NCI-H345 treated with DMSO at 0.1 percent for 48 hours (cell line): ENCODE results near the gene RBM15.

ENCODE experiments used
- DNase-seq: peaks from one replicate; lab custom pipeline; 2025; ENCODE audit not compliant: unreplicated experiment; lab: John Stamatoyannopoulos, UW

Gene RBM15

DNA sequence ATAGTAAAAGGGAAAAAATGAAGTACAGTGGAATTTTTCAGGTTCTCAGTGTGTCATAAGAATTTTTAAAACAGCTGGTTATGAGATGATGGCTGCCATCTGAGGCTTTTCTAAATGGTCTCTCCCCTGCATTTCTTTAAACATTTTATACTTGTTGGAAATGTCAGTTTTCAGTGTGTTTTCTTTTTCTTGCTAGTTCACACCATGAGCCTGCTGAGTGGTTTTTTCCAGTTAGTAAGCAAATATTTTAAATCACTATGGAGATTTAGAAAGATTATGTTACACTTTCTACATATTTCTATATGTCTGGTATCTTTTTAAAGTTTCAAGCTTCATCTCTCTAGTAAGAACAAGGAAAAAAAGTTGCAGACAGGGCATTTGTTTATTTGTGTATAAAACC is 9.6 kb downstream of the RBM15 start:
- no peak for DNase-seq

DNA sequence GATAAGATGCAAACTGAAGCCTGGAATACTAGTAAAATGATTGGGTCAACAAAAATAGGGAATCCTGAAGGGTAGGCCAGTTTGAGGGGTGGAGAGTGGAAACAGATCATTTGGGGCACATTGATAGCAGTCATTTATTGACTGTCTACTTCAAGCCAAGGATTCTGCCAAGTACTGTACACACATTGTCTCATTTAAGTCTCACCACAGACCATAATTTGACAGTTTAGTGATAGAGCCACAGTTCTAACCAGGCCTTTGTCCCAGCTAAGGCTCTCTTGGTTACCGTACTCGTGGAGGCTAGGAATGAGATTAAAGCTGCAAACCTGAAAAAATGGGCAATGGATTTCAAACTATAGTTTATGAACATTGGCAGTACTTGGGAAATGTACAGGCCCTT is 11.2 kb downstream of the RBM15 start:
- no peak for DNase-seq

DNA sequence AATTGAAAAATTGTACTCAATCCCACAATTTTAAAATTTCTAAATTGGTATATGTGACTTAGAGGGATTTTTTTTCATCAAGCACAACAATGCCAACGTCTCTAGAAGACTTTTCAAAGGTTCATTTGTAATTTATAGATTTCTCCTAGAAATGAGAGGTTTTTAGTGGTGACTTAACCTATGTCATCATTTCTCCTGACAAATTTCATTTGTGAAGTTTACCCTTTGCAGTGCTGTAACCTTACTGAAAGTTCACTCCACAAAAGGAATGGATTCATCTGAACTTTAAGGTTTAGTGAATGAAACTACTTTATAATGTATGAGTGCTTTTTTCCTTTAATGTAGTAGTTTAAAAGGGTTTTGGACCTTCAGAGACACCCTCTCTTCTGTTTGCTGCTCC is 16.1 kb downstream of the RBM15 start:
- DNase-seq = no peak

DNA sequence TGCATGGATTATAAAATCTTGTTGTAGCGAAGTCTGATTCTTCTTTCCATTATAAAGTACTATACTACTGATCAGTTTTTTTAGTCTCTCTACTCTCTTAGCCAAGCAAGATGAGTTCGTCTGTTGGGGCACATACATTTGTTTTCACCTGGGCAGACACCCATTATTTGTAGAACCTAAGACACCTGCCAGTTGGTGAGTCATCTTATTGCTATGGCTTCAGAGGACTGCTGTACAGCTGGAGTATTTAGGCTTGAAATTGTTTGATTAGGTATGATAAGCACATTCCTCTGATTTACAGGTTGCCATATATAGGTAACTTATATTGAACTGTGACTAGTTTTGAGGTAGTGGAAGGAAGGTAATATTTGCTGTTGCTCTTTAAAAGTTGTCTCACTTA is 17.2 kb downstream of the RBM15 start:
- DNase-seq = no peak

DNA sequence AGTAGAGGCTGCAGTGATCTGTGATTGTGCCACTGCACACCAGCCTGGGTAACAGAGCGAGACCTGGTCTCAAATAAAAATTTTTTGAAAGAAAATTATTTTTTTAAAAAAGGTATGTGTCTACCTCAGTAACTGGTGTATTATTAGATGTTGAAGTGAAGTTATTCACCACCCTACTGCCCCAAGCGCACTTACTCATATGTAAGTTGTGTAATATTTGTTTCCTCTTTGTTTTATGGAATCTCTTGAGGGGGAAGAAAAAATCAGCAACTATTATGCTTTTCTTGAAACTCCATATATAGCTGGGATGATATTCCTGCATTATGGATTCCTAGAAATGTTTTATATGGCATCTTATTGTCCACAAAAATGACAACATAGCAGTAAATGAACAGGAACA is 21.3 kb downstream of the RBM15 start:
- DNase-seq = no peak

DNA sequence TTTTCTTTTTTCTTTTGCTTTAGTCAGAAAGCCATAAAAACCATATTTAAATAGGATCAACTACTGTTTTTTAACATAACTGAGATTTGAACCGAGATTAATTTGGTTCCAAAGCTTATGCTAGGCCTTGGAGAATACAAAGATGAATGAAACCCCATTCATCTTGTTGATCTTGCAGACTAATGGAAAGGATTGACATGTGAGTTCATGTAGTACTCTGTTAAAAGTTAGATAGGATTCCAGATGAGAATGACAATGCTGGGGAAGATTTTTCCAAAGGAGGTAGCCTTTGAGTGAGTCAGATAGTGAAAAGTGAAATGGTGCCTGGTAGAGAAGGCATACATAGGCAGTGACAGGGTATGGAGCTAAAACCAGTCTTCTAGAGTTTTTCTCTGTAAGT is 22.7 kb downstream of the RBM15 start:
- no peak for DNase-seq

DNA sequence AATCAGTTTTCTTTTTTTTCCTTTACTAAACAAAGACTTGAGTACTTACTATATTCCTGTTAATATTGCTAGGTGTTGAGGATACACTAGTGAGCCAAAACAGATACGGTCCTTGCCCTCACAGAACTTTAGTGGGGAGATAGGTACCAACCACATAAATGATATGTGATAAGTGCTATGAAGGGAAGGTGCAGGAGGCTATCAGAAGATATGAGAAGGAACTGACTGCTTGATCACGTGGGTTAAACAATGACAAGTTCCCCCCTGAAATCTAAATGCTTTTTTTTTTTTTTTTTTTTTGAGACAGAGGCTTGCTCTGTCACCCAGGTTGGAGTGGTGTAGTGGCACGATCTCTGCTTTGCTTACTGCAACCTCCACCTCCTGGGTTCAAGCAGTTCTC is 25.0 kb downstream of the RBM15 start:
- DNase-seq = no peak

DNA sequence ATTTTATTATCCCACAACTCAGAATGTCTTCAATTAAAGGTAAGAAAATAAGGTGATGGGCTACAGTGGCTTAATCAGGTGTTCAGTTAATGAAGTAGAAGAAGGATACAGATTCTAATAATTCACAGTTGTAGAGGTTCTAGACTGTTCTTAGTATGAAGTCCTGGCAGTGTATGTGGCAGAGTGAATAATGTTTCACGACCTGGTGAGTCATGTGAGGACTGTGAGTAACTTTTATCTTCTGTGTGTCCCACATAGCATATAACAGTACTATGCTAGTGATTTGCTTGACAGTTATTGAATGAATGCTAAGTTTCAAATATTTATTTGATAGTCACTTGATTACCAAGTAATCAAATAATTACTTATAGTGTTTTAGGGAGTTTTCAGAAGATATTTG is 31.6 kb downstream of the RBM15 start:
- no peak for DNase-seq

DNA sequence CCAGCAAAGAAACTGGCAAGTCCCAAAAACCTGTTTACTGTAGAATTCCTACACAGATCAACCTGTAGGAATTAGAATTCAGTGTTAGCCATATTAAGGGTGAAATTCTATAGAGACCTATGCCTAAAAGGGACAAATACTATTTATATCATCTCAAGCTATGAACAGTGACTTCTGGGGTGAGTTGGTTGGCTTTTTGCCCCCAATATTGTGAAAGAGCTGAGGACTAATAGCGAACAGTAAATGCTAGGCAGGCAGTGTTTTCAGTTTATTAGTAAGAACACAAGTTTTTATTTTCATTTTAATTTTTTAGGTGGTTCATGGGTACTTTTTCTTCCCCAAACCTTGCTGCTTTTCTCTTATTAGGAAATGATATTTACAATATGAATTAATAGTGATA is 36.3 kb downstream of the RBM15 start:
- no peak for DNase-seq

DNA sequence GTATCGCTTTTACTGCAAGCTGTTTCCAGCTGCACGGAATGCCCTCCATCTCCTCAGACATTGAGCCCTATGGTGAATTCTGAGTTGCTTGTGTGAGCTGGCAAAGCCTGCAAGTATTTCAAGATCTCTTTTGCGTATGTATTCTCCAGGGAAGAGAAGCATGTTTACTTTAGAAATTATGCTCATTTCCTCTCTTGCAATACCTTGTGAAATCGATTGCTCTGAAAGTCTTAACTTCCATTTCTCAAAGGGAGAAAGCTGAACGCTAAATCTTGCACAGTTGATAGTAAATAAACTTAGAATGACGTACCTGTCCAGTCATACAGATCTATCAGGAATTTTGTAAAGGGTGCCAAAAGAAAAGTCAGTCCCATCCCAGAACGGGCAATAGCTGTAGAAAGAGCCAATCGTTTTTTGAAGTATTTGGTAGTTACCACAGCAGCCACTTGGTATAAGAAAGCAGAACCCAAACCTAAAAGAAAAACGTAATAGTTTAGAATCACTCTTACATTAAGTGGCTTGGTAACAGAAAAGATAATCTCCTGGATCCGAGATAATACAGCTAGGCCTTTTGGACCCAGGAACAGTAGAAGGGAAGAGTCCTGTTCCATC is 41.6 kb downstream of the RBM15 start:
- no peak for DNase-seq

DNA sequence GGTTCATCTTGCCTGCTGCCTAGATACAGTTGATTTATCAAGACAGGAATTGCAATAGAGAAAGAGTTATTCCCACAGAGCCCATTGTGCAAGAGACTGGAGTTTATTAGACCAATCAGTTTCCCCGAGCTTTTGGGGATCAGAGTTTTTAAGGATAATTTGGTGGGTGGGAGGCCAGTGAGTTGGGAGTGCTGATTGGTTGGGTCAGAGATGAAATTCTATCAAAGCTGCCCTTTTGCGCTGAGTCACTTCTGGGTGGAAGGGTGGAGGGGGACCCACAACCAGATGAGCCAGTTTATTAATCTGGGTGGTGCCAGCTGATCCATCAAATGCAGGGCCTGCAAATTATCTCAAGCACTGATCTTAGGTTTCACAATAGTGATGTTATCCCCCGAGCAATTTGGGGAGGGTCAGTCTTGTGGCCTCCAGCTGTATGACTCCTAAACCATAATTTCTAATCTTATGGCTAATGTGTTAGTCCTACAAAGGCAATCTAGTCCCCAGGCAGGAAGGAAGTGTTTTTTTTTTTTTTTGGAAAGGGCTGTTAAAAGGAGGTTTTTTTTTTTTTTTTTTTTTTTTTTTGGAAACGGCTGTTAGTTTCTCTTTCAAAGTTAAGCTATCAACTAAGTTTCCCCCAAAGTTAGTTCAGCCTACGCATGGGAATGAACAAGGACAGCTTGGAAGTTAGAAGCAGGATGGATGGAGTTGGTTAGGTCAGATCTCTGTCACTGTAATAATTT is 44.2 kb downstream of the RBM15 start:
- DNase-seq = no peak

DNA sequence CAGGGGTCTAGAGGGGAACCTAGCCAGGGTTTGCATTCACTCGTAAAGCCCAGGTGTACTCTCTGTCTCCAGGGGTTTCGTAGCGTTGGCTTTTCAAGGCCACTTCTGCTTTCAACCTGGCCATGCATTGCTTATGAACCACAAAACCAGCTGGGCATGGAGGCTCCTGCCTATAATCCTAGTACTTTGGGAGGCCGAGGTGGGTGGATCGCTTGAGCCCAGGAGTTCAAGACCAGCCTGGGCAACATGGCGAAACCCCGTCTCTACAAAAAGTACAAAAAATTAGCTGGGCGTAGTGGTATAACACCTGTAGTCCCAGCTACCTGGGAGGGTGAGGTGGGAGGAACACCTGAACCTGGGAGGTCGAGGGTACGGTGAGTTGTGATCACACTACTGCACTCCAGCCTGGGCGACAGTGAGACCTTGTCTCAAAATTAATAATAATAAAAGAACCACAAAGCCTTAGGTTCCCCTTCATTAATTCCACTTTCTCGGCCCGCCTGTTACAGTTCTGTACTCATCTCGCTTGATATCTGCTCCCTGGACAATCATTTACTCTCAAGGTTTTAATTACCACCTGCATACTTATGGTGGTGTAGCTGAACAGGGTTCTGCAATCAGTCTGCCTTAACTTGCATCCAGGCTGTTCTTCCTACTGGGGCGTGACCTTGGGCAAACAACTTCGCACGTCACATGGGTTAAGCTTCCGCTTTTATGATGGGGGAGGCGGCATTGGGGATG is 45.6 kb downstream of the RBM15 start:
- DNase-seq = no peak

DNA sequence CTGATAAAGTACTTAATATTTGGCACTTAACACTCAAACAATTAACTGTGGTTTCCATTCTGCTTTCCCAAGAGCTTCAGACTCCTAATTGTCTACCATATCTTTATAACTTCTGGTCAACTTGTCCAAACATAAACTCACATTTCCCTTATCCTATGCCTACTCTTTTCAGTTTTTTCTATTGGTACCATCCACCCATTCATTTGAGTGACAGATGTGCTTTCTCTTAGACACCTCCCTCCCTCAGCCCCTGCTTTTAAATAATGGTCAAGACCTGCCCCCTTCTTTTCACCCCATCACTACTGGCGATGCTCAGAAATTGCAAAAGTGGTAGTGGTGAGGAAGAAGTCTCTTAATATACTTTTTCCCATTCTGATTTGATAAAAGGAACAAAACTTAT is 46.2 kb downstream of the RBM15 start:
- DNase-seq = no peak

DNA sequence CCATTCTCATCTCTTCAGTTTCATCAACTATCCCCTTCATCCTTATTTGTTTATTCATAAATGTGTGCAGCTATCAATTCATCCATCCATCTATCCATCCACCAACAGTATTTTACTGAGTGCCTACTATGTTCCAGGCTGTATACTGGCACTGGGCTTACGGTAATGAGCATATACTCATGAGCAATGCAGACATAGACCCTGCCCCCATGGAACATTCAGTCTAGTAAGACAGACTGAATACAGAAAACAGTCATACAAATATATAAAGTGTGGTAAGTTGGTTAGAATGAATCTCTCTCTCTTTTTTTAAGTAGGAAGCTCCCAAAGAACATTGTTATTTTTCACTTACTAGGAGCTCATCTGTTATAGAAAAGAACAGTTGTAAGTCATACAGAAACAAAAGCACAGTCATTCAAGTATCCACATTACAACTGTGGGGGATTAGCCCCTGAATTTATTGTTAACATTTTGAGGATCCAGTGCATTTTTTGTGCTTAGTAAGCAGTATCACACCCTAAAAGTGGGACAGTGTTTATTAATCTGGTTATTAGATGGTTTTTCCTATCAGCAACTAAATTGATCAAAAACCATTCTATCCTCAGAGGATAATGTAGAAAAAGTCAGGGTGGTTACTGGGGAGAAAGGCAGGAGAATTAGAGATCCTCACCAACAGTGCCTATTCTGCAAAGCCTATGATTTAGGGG is 48.0 kb downstream of the RBM15 start:
- no peak for DNase-seq

DNA sequence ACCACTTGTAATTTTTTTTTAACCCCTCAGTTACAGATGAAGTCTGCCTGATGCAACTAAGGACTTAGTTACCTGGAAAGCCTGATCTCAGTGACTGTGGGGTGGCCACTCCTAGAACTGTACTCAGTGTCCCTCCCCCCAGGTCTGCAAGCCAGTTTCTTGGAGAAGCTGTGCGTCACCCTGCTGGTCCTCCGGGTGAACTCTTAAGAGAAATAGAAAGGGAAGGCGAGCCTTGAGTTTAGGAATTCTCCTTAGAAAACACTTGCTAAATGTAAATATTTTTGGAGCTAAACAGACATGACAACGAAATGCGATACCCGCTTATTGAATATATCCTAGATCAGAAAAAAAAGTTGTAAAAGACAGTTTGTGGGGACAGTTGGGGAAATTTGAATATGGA is 50.9 kb downstream of the RBM15 start:
- DNase-seq = no peak

DNA sequence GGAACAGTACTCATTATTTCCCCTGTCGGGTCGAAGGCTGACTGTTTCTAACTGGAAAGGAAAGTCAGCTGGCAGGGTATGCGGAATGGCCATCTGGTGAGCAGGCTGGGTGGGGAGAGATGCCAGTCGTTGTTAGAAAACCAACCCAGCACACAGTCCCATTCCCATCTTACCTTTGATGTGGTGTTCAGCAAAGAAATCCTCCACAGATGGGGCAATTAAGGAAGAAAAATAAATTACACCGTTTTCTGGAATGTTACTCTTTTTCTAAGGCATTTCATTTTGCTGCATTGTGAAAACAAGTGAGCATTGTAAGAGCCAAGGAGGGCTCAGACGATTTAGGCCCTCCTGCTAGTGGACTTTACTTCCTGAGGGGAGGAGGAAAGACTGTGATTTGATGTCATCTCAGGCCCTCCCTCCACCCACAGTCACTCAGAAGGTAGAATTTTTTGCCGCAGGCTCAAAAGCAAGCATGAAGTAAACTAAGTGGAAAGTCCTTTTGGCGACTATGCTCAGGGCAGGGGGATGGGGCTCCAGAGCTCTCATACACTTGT is 51.6 kb downstream of the RBM15 start, which contains the start of gene SLC16A4:
SLC16A4 (minus strand) TSS at position 335 of the 554 bp plus-strand sequence. CDS start 1,703 bp downstream, outside the sequence.
- DNase-seq = no peak

DNA sequence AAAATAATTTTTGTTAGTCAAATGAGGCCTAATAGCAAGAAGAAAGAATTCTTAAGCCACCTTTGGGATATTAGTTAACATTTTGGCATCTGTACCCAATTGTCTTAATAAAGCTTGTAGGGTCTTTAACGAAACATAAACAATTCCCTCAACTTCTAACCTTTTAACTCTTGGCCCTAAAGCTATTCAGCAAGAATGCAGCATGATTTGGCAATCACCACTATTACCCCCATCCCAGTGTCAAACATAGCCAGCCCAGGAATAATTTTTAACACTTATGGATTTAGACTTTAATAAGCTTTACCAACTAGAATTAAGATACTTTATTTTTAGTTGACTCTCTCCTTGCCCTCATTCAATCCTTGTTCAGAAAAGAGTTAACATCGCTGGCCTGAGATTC is 54.1 kb downstream of the RBM15 start:
- DNase-seq = no peak

DNA sequence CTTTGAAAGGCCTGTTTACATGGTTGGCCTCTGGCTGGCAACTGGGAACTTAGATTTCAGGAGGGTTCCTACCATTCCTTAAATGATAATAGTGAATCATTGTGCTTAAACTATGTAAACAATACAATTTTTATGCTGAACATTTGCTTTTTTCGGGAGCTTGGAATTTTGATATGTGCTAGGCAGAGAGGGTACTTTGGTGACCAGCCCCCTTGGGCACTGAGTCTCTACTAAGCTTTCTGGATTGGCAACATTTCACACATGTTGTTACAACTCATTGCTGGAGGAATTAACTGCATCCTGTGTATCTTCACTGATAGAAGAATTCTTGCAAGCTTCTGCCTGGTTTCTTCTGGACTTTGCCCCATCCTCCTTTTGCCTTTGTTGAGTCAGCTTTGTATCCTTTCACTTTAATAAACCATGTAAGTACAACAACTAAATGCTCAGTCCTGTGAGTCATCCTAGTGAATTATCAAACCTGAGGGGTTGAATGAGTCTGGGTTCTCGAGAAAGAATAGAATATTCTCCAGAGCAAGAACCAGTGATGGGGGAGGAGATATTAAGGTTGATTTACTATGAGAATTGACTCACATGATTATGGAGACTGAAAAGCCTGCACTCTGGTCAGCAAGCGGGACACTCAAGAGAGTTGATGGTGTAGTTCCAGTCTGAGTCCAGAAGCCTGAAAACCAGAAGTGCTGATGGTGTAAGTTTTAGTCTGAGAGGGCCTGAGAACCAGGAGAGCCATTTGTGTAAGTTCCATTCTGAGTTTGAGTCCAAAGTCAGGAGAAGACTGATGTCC is 54.7 kb downstream of the RBM15 start:
- DNase-seq = no peak

DNA sequence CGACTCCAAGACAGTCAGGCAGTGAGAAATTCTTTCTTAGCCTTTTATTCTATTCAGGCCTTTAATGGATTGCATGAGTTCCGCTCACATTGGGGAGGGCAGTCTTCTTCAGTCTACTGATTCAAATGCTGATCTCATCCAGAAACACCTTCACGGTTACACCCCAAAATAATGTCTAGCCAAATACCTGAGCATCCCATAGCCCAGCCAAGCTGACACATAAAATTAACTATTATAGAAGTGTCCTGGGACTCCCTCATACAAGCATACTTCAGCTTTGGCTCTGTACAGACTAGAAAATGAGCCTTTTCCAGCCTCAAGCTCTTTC is 55.3 kb downstream of the RBM15 start:
- no peak for DNase-seq
